Natural killer cell (primary cell): ENCODE measurements around the gene LRRC19. TPM values are rescaled to one million over a fixed set of nuclear protein-coding genes. Genes with fewer than 3 reads are reported as not detected.

Source experiments
- ATAC-seq, 3 donors: fragments of 150-1000 bp in 2 of 3; fragments of 200-7000 bp in 1 of 3; cut with Tn5 transposase; 1 replicate in 1 of 3; 2 replicates in 2 of 3; pipeline ENCODE4 v1.10.0; 2021; ENCODE audit warnings: mild to moderate bottlenecking in 2 of 3, moderate library complexity in 2 of 3
- DNase-seq, 2 donors: peaks; one replicate each; pipeline versions ENCODE4 v3.0.0 to v3.0.0-alpha.2; 2013 to 2021; ENCODE audit warnings: mixed read lengths in 1 of 2
- H3K27ac ChIP-seq: one replicate; pipeline ENCODE4 v1.5.1; 2013; ENCODE audit warnings: mild to moderate bottlenecking, low read length
- H3K27me3 ChIP-seq: one replicate; pipeline ENCODE4 v1.6.1; 2013; ENCODE audit warnings: low read length; ENCODE audit not compliant: control insufficient read depth, insufficient read depth
- H3K36me3 ChIP-seq: one replicate; pipeline ENCODE4 v1.6.1; 2013; ENCODE audit warnings: low read length; ENCODE audit not compliant: control insufficient read depth, insufficient read depth
- H3K4me1 ChIP-seq: one replicate; pipeline ENCODE4 v1.6.1; 2013; ENCODE audit warnings: low read length; ENCODE audit not compliant: control insufficient read depth, insufficient read depth
- H3K4me3 ChIP-seq: one replicate; pipeline ENCODE4 v1.5.1; 2013; ENCODE audit warnings: low read length
- H3K9me3 ChIP-seq: one replicate; pipeline ENCODE4 v1.6.1; 2013; ENCODE audit warnings: low read length; ENCODE audit not compliant: control insufficient read depth, insufficient read depth
- H3K27ac Mint-ChIP-seq, 2 donors: one replicate each; pipeline ENCODE4 v1.8.0; 2022; ENCODE audit warnings: mild to moderate bottlenecking in 2 of 2, mixed read lengths in 2 of 2, moderate library complexity in 1 of 2
- H3K27me3 Mint-ChIP-seq, 2 donors: one replicate each; pipeline ENCODE4 v1.8.0; 2022; ENCODE audit warnings: low read depth in 2 of 2, mixed read lengths in 2 of 2
- H3K36me3 Mint-ChIP-seq: one replicate; pipeline ENCODE4 v1.8.0; 2022; ENCODE audit warnings: mixed read lengths
- H3K4me1 Mint-ChIP-seq, 2 donors: one replicate each; pipeline ENCODE4 v1.8.0; 2022; ENCODE audit warnings: mixed read lengths in 2 of 2
- H3K4me3 Mint-ChIP-seq: one replicate; pipeline ENCODE4 v1.8.0; 2022; ENCODE audit warnings: mild to moderate bottlenecking, moderate library complexity, mixed read lengths
- H3K9me3 Mint-ChIP-seq, 2 donors: one replicate each; pipeline ENCODE4 v1.8.0; 2022; ENCODE audit warnings: mixed read lengths in 2 of 2
- WGBS: methylation state at CpG from one replicate; pipeline ENCODE4 v1.1.7; 2013; ENCODE audit warnings: missing lambda C conversion rate; ENCODE audit not compliant: insufficient coverage; 5-methylcytosine and 5-hydroxymethylcytosine counted together
- intact Hi-C: fragments of 100-400 bp; cut with micrococcal nuclease; formaldehyde crosslinking; loops from one replicate; pipeline ENCODE4 v1.14.2; 2022
- total RNA-seq, 4 donors: library from RNA; stranded (reverse); fragments of 120-200 nt in 1 of 4; gene quantifications; one replicate each; pipeline versions ENCODE4 v1.2.3 to v1.2.4, GENCODE V29; 2013 to 2022
- TF ChIP-seq, protein P1 (sequence below): fragments of 200-600 bp; IDR thresholded peaks from one replicate; pipeline ENCODE4 v1.8.0; 2022; ENCODE audit warnings: antibody characterized with exemption

The LRRC19 gene
- total RNA-seq, 3 donors from 2014 or later (not counting 1 experiment from before 2014, with no cell fraction given): not detected

DNA sequence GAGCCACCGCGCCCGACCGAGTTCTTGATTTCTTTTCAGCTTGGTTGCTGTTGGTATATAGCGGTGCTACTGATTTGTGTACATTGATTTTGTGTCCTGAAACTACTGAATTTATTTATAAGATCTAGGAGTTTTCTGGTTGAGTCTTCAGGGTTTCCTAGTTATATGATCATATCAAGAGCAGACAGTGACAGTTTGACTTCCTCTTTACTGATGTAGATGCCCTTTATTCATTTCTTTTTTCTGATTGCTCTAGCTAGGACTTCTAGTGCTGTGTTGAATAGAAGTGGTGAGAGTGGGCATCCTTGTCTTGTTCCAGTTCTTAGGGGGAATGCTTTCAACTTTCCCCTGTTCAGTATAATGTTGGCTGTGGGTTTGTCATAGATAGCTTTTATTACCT is 17.4 kb upstream of the LRRC19 start:
- DNase-seq: no peak
- H3K27ac ChIP-seq: no peak overlapping the region
- no peaks in the 10 kb centered on the region for H3K4me1 ChIP-seq
- 100% methylated on average over 5 of the region's 5 CpGs for WGBS
- H3K36me3 Mint-ChIP-seq: peaks cover 10% of the 10 kb centered on the region
- TF ChIP-seq, protein P1, sequence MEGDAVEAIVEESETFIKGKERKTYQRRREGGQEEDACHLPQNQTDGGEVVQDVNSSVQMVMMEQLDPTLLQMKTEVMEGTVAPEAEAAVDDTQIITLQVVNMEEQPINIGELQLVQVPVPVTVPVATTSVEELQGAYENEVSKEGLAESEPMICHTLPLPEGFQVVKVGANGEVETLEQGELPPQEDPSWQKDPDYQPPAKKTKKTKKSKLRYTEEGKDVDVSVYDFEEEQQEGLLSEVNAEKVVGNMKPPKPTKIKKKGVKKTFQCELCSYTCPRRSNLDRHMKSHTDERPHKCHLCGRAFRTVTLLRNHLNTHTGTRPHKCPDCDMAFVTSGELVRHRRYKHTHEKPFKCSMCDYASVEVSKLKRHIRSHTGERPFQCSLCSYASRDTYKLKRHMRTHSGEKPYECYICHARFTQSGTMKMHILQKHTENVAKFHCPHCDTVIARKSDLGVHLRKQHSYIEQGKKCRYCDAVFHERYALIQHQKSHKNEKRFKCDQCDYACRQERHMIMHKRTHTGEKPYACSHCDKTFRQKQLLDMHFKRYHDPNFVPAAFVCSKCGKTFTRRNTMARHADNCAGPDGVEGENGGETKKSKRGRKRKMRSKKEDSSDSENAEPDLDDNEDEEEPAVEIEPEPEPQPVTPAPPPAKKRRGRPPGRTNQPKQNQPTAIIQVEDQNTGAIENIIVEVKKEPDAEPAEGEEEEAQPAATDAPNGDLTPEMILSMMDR: no peak
- H3K4me3 ChIP-seq: no peak overlapping the region
- no peaks in the 10 kb centered on the region for H3K9me3 ChIP-seq
- no peak overlapping the region for H3K27ac Mint-ChIP-seq
- H3K4me3 Mint-ChIP-seq: no peak overlapping the region
- no peaks in the 10 kb centered on the region for H3K27me3 ChIP-seq
- H3K4me1 Mint-ChIP-seq: no peaks in the 10 kb centered on the region
- H3K9me3 Mint-ChIP-seq: no peaks in the 10 kb centered on the region
- no peaks in the 10 kb centered on the region for H3K27me3 Mint-ChIP-seq
- intact Hi-C loops: no loop called here
- no peak for ATAC-seq
- peaks cover 3% of the 10 kb centered on the region for H3K36me3 ChIP-seq

DNA sequence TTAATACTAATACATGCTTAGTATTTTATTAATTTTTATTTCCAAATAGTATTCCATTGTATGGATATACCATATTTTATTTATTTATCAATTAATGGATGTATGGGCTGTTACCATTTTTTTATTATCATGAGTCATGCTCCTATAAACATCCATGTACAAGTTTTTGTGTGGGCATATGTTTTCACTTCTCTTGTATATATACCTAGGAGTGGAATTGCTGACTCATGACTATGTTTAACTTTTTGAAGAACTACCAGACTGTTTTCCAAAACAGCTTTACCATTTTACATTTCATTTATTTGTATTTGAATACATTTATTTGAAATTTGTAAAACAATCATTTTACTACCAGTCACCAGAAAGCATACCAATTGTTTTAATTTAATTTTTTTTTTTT is 14.1 kb upstream of the LRRC19 start:
- intact Hi-C loops: no loop called here
- Mint-ChIP-seq H3K27me3 (no peaks in the 10 kb centered on the region), H3K4me1 (no peaks in the 10 kb centered on the region), H3K27ac (no peak overlapping the region), H3K9me3 (no peaks in the 10 kb centered on the region), H3K36me3 (peaks cover 6% of the 10 kb centered on the region), H3K4me3 (no peak overlapping the region)
- TF ChIP-seq, protein P1: no peak
- no peaks in the 10 kb centered on the region for H3K4me1 ChIP-seq
- DNase-seq (no peak), ATAC-seq (no peak)
- H3K27me3 ChIP-seq: no peaks in the 10 kb centered on the region
- H3K9me3 ChIP-seq: no peaks in the 10 kb centered on the region
- H3K36me3 ChIP-seq: no peaks in the 10 kb centered on the region
- no peak overlapping the region for H3K27ac ChIP-seq
- H3K4me3 ChIP-seq: no peak overlapping the region

DNA sequence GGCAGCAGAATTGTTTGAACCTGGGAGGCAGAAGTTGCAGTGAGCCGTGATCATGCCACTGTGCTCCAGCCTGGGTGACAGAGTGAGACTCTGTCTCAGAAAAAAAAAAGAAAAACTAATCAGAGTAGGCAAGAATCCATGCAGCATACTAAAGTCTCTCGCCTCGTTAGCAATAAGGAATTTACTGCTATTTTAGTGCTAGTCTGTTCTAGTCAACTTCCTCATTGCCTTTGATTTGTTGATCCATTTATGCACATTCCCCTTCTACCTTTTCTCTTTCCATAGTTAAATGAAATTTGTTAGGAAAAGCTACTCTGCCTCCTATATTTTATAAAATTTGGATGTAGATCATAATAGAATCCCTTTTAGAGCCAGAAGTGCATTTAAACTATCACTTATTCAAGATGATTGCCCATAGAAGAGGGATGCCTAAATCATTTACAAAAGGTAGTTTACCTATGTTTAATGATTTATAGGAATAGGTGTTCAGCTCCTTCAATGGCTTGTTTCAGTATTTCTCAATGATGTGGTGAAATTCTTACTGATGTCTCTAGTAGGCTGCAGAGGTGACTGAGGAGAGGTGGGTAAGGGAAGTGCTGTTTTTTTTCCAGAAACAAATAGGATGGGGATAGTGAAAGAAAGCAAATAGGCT is 1.9 kb downstream of the LRRC19 start:
- Histone ChIP-seq H3K27ac (no peak overlapping the region), H3K9me3 (no peaks in the 10 kb centered on the region), H3K36me3 (no peaks in the 10 kb centered on the region), H3K4me3 (no peak overlapping the region), H3K4me1 (no peaks in the 10 kb centered on the region), H3K27me3 (no peaks in the 10 kb centered on the region)
- intact Hi-C loops: no loop called here
- ATAC-seq: no peak
- Mint-ChIP-seq H3K36me3 (no peaks in the 10 kb centered on the region), H3K27ac (no peak overlapping the region), H3K4me3 (no peak overlapping the region), H3K27me3 (no peaks in the 10 kb centered on the region), H3K9me3 (no peaks in the 10 kb centered on the region), H3K4me1 (no peaks in the 10 kb centered on the region)
- 93% methylated on average over 2 of the region's 3 CpGs for WGBS
- no peak for DNase-seq
- TF ChIP-seq, protein P1: no peak

DNA sequence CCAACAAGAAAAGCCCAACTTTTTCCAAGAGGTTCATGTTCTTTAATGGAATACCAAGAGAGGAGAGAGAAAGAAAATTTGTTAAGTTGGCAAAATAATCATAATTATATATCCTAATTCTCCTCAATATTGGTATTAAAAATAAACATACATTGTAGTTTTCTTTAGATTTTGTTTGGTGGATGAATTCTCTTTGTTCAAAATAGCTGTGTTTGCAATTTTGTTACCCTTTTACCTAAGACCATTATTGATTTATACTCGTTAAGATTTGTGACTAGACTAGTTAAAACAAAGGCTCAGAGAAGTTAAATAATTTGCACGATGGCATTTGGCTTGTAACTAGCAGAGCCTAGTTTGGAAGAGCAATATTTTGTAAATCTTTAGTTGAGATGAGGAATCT is 9.7 kb downstream of the LRRC19 start:
- Histone ChIP-seq H3K4me1 (no peaks in the 10 kb centered on the region), H3K27me3 (no peaks in the 10 kb centered on the region), H3K36me3 (no peaks in the 10 kb centered on the region), H3K9me3 (no peaks in the 10 kb centered on the region), H3K27ac (no peak overlapping the region), H3K4me3 (no peak overlapping the region)
- Mint-ChIP-seq H3K27me3 (no peaks in the 10 kb centered on the region), H3K4me1 (no peaks in the 10 kb centered on the region), H3K27ac (no peak overlapping the region), H3K4me3 (no peak overlapping the region), H3K9me3 (no peaks in the 10 kb centered on the region), H3K36me3 (no peaks in the 10 kb centered on the region)
- TF ChIP-seq, protein P1: no peak
- intact Hi-C loops: no loop called here
- no peak for DNase-seq
- no CpG with 5 or more reads among the region's 2 CpGs for WGBS
- ATAC-seq: no peak
